Loucy (cell line): Measurements from ENCODE around the gene BCLAF3.

Source experiments
- CTCF ChIP-seq: fragments of 200-600 bp; sonication (generic); conservative IDR thresholded peaks from 2 replicates; pipeline ENCODE4 v1.5.1; 2014; ENCODE audit warnings: mild to moderate bottlenecking, antibody characterized with exemption, low read length
- EZH2phosphoT487 ChIP-seq: fragments of 200-600 bp; IDR thresholded peaks from 2 replicates; pipeline ENCODE4 v1.6.1; 2018; ENCODE audit warnings: antibody characterized with exemption, mild to moderate bottlenecking, moderate library complexity, borderline replicate concordance

GRCh38 chrX:20028588-20028987, 37.7 kb upstream of the BCLAF3 start:
- TF ChIP-seq CTCF (no peak), EZH2phosphoT487 (no peak)
